NCI-H345 treated with DMSO at 0.1 percent for 48 hours (cell line): ENCODE data around the gene GOLM1.
A peak's percentile ranks its signal among the peaks of the same experiment; 100 is the strongest.
"Not testable (repeated sequence)": the region's sequence is repeated elsewhere in the genome, so short reads cannot be mapped to it uniquely, and the experiment has no call there.

Experiments used
- DNase-seq: peaks from one replicate; lab custom pipeline; 2025; ENCODE audit not compliant: unreplicated experiment; lab: John Stamatoyannopoulos, UW

GOLM1 gene

DNA sequence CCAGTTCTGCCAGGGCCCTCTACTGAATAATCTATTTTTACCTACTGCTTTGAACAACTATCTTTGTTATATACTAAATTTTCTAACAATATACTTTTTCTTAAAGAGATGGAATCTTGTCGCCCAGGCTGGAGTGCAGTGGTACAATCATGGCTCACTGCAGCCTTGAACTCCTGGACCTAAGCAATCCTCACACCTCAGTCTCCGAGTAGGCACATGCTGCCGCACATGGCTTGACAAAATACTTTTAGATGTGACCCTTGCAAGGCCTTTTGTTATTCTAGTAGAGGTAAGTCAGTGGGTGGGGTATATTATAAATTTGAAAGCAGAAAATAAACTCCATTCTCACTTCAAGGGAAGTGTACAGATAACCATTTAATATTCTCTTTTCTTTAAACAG is 7.9 kb downstream of the GOLM1 start:
- no peak for DNase-seq

DNA sequence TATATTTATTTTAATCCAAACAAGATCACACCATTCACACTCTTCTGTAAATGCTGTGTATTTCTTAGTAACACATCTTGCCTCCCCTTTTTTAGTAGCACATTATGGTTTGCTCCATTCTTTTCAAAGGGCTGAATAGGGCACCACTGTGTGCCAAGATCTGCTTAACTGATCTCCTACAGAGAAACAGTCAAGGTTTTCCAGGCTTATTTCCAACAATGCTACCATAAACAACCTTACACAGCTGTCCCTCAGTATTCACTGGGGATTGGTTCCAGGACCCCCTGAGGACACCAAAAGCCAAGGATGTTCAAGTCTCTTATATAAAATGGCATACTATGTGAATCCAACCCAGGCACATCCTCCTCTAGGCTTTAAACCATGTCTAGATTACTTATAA is 16.5 kb downstream of the GOLM1 start:
- DNase-seq: peak; percentile 88

- DNase-seq: no peak
Measured at GRCh38 chr9:86079865-86080469, 19.4 kb downstream of the GOLM1 start.

DNA sequence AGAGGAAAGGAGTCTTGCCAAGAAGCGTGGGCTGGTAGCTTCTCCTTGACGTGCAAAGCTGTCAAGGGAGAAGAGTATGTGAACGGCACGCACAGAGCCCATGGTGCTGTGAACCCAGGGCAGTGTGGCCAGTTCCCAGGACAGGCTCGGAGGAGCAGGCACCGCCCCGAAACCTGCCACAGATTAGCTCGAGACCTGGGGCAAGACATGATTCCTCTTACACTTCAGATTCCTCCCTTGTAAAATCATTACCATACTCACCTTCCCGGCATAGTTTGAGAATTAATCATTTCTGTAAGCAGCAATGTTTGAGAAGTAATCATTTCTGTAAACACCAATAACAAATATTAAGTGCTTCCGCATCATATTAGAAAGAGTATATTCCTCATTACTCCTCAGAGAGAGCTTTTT is 19.9 kb downstream of the GOLM1 start:
- DNase-seq: no peak

DNA sequence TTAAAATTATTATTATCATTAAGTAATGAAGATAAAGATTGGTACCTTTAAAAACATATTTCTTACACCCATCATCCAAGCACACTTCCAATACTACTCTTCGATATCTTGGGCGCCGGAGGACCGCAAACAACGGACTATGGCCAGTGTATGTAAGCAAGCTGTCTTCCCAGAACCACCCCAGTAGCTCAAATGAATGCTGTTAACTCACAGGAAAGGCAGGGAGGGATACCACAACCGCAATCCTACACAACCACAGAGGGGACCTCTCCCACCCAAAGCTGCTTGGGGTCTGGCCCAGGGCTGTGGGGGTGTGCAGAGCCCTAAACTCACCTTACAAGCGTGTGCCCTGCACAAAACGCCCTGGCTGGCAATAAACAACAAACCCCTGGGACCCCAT is 20.6 kb downstream of the GOLM1 start:
- DNase-seq: no peak

- no peak for DNase-seq
Measured at GRCh38 chr9:86077276-86077675, 22.1 kb downstream of the GOLM1 start.

- DNase-seq: no peak
Measured at GRCh38 chr9:86075132-86076109, 23.9 kb downstream of the GOLM1 start.

- DNase-seq: no peak
Measured at GRCh38 chr9:86073839-86074238, 25.5 kb downstream of the GOLM1 start.

GRCh38 chr9:86072394-86072877 is 26.9 kb downstream of the GOLM1 start:
- no peak for DNase-seq

GRCh38 chr9:86069206-86069869 is 30.0 kb downstream of the GOLM1 start:
- no peak for DNase-seq

GRCh38 chr9:86064220-86064619 is 35.1 kb downstream of the GOLM1 start:
- no peak for DNase-seq

- DNase-seq: no peak
Measured at GRCh38 chr9:86062845-86063693, 36.3 kb downstream of the GOLM1 start.

- no peak for DNase-seq
Measured at GRCh38 chr9:86061972-86062739, 37.2 kb downstream of the GOLM1 start.

DNA sequence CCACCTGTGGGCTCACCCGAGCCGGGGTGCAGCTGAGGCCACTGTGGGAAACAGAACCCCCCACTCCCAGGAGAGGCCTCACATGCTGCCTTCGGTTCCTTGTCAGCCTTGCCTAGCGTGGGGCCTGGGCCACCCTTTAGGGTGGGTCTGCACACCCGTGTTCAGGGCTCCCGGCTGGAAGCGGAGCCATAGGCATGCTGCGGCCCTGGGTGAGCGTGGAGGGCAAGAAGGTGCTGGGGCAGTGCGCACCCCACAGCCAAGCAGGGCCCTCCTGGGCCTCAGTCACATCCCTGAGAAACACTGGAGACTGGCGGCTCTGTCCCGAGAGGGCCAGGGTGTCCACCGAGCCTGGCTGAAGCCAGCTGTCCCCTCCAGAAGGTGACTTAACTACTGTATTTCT is 41.9 kb downstream of the GOLM1 start:
- no peak for DNase-seq

DNA sequence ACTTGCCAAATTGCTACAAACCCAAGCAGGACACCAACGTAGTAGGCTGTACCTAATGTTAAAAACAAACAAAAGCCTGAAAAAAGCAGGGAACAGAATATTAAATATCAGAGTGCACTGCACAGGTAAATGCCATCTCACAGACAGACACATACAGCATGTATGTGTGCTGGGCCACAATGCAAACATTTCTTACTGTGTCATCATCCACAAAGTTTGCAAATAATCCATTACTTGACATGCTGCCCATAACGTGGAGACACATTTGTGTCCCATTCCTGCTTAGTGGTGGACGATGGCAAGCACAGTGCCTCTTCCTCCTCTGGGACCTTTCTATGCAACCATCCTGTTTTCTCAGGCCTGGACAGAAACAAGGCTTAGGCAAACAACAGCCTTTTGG is 44.7 kb downstream of the GOLM1 start:
- no peak for DNase-seq

GRCh38 chr9:86052556-86053468 is 46.5 kb downstream of the GOLM1 start:
- DNase-seq: no peak

DNA sequence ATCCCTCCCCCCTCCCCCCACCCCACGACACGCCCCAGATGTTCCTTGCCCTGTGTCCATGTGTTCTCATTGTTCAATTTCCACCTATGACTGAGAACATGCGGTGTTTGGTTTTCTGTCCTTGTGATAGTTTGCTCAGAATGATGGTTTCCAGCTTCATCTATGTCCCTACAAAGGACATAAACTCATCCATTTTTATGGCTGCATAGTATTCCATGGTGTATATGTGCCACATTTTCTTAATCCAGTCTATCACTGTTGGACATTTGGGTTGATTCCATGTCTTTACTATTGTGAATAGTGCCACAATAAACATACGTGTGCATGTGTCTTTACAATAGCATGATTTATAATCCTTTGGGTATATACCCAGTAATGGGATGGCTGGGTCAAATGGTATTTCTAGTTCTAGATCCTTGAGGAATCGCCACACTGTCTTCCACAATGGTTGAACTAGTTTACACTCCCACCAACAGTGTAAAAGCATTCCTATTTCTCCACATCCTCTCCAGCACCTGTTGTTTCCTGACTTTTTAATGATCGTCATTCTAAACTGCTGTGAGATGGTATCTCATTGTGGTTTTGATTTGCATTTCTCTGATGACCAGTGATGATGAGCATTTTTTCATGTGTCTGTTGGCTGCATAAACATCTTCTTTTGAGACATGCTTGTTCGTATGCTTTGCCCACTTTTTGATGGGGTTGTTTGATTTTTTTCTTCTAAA is 51.2 kb downstream of the GOLM1 start:
- DNase-seq: not testable (repeated sequence)

- DNase-seq: no peak
Measured at GRCh38 chr9:86047361-86047760, 52.0 kb downstream of the GOLM1 start.
